CD4-positive, alpha-beta T cell treated with Interferon alpha-2 for 1 hour (primary cell): Measurements from ENCODE around the gene CUTC.
A peak's percentile ranks its signal among the peaks of the same experiment; 100 is the strongest.
"Not testable (repeated sequence)": the region's sequence is repeated elsewhere in the genome, so short reads cannot be mapped to it uniquely, and the experiment has no call there.

Experiments used
- DNase-seq, 2 donors: peaks; one replicate each; pipeline ENCODE4 v3.0.0-alpha.2; 2020 to 2022

Gene CUTC

DNA sequence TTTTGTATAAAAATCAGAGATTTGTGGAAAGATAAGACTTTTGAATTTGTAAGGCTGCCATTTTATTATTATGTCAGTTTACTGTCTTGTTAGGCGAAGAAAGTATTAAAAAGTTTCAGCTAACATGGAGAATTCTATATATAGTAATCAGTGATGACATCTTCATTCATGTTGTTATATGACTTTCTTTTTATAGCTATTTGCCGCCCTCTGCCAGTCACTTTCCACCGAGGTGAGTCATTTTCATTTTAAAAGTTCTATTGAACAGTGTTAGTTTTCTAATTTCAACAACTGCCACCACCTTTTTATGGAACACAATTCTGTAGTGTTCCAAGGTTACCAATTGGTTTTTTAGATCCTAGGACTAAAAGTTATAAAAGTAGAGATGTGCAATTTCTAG lies 11.8 kb downstream of the CUTC start:
- DNase-seq: no peak

DNA sequence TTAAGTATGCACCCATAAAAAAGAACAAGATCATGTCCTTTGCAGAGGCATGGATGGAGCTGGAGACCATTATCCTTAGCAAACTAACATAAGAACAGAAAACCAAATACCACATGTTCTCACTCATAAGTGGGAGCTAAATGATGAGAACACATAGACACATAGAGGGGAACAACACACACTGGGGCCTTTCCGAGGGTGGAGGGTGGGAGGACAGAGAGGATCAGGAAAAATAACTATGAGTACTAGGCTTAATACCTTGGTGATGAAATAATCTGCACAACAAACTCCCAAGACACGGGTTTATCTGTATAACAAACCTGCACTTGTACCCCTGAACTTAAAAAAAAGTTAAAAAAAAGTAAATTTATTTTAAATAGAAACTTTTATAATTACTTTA lies 14.1 kb downstream of the CUTC start:
- DNase-seq: not testable (repeated sequence)

DNA sequence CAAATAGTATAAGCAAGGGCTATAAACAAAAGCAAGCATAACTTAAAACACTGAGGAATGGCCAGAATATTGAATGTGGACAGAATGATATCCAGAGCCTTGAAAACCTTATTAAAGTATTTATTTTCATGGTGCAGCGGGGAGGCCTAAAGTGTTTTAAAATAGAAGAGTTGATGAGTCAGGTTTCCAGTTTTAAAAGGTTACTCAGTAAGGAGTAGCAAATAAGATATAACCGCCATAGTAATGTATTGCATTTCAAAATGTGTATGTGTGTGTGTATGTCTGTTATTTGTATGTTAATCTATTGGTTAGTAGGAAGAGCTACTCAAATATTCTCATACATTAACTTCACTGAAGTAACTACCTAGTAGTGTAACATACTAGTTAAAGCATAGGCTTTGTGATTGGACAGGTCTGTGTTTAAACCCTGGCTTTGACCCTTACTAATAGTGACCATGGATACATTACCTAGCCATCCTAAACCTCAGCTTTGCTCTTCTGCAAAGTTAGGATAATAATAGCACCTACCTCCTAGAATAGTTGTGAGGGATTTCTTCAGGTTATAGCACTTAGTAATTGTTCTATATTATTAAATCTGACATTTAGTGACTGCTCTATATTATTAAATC lies 16.9 kb downstream of the CUTC start:
- DNase-seq: no peak

DNA sequence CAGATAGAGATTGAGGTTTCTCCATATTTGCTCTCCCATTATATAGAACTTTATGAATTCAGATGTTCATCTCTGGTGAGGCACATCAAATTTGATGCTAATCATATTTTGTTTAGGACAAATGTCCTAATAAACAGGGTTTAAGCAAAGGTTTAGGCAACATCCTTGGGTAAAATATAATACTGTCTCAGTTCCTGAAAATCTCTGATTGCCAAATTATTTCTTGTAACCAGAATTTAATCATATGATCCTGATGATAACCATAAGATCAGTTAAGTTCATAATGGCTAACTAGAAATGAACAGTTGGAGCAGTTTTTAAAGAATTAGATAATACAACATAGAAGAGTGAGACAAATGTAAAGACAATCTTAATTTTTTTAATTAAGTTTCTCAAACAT lies 18.6 kb downstream of the CUTC start:
- DNase-seq: no peak

DNA sequence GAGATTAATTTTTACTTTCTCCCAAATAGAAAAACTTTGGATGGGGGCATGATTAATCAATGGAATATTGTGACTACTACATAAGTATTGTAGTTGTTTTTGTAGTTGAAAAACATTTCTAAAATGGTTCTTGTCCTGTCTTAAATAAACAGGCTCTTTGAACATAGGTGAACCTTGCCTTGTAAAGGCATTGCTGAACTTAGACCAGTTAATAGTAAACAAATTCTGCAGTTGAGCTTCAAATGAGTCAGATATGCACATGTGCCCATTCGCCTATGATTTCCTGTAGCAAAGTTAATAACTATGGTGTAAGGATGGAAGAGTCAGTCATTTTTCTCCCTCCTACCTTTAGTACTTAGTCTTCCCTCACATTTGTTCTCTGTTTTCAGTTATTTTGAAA lies 22.6 kb downstream of the CUTC start:
- no peak for DNase-seq

DNA sequence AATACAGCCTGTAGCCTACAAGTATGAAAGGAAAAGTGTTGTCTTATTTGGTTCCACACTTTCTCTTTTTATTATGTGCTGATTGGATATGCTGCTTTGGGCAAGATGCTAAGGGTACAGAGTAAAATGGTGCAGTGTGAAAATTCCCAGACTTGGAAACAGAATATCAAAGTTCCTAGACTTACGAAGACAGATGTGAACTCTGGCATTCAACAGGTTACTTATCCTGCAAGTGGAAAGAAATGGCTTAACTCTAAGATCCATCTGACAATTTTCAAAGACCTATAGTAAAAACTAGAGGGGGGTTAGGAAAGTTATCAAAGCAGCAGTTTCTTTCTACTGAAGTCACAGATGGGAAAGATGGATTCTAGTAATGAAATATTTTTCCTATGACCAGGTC lies 24.1 kb downstream of the CUTC start:
- DNase-seq: no peak

DNA sequence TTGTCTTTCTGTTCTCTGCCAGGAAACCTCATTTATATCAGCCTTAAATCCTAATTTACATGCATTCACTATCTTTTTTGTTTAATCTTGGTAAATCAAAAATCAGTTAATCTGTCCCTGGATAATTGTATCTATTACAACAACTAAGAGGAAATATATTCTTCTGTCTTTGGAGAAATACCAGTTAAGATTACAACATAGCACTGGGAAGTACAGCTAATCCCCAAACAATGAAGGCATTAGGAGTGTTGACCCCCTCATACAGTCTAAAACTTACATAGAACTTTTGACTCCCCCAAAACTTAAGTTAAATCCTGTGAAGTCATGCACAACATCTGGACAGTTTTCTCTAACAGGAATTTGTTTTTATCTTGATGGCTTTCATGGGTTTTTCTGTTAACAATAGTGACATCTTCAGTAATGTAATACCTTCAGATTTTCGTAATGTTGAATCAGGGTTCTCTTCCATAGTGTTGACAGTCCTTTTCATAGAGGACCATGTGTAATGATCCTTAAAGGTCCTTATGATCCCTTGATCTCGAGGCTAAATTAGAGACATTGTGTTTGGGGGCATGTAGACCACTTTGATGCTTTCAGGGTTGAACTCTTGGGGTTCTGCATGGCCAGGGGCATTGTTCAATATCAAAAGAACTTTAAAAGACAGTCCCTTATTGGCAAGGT lies 26.3 kb downstream of the CUTC start:
- no peak for DNase-seq

DNA sequence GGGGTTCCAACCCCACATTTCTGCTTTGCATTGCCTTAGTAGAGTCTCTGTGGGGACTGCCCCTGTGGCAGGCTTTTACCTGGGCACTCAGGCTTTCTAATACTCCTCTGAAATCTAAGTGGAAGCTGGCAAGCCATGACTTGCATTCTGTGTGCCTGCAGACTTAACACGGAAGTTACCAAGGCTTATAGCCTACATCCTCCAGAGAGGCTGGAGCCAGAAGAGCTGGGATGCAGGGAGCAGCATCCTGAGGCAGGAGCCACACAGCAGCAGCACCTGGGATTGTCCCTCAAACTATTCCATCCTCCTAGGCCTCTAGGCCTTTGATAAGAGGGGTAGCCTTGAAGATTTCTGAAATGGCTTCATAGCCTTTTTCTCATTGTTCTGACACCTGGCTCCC lies 28.3 kb downstream of the CUTC start:
- no peak for DNase-seq

DNA sequence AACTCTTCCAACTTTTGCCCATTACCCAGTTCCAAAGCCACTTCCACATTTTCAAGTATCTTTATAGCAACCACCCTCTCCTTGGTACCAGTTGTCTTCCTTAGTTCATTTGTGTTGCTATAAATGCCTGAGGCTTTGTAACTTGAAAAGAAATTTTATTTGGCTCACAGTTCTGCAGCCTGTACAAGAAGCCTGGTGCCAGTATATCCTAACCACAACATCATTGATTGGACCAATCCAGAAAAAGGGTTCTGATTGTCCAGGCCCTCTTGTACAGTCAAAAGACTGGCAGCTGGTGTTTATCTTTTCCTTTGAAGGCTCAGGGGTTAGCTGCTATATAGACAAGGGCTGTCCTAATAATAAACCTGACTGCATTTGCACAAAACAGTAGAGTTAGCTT lies 29.3 kb downstream of the CUTC start:
- no peak for DNase-seq

DNA sequence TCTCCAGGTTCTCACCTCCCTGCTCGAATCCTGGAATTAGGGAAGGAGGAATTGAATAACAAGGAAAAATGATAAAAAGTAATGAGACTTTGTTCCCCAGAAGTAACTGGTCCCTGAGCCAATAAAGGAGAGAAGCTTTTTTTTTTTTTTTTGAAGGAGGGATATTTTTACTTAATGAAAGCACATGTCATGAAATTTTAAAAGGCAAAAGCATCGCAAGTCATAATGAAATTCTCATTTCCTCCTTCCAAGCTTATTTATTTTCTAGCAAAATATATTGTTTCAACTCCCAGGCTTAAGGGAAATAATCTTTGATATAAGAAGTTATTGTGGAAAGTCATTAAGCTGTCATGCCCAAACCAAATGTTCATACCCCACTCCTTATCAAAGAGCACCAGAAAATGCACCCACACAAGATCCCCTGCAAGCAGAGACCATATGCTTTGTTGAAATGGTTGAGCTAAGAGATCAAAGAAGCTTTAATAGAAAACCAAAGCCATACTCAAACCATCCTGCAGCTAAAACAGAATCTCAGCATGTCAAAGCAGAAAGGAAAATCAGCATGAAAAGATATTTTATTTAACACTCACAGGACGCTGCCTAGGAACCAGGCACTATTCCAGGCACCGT lies 33.8 kb downstream of the CUTC start:
- no peak for DNase-seq

DNA sequence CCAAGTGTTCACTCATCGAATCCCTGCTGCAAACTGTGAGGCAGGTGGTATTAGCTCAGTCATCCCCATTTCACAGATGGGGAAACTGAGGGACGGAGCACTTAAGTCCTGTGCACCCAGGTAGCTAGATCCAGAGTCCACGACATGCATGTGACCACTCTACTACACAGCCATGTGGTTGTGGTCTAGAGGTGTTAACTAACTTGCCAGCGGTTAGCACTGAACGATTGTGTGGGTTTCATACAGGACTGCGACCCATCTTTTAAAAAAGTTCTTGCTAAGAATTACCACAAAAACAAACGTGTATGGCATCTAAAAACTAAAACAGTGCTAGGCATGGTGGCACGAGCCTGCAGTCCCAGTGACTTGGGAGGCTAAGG lies 34.3 kb downstream of the CUTC start:
- DNase-seq: peak in 1 of 2 donors; percentile 13

DNA sequence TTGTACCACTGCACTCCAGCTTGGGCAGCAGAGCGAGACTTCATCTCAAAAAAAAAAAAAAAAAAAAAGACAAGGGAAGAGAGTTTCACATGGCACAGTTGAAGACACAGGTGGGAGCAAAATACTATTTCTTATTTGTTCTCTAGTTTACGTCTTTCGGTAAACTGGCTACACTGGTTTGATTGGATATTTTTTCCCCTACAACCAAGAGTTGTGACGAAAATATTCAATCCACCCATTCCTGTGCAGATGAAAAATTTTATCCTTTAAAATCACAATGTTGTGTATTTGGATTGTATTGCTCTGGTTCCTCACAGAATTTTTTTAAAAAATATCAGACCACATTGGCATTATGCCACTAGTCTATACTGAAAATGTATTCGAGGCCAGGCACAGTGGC lies 35.9 kb downstream of the CUTC start:
- no peak for DNase-seq

DNA sequence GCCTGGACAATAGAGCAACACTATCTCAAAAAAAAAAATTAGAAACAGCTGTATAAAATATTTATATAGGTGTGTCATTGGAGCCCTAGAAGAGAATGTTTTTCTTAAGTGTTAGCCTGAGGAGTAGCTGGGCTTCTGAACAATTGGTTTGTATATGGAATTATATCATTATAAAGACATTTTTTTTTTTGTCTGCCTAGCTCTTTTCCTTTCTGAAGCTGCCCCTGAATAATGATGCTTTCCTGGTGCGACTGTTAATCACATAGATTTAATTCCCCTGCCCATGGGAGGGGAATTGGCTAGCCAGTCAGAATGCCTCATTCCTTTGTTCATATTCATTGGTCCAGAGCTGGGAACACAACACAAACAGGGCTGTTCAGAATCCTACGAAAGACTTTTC lies 36.5 kb downstream of the CUTC start:
- no peak for DNase-seq

DNA sequence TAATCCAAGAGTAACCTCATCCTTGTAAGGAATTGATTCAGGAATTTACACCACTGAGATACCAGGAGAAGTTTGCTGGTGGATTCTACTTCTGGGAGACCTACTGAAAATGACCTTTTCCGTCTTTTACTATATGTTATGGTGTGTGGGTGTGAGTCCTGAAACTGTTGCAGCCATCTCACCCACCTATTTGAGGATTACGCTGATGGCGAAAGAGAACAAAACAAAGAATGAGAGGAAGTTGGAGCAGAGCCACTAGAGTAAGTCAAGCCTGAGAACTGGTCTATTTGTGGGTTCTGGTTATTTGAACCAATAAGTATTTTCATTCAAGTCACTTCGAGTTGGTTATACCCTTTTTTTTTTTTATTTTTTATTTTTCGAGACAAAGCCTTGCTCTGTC lies 37.7 kb downstream of the CUTC start:
- DNase-seq: no peak

DNA sequence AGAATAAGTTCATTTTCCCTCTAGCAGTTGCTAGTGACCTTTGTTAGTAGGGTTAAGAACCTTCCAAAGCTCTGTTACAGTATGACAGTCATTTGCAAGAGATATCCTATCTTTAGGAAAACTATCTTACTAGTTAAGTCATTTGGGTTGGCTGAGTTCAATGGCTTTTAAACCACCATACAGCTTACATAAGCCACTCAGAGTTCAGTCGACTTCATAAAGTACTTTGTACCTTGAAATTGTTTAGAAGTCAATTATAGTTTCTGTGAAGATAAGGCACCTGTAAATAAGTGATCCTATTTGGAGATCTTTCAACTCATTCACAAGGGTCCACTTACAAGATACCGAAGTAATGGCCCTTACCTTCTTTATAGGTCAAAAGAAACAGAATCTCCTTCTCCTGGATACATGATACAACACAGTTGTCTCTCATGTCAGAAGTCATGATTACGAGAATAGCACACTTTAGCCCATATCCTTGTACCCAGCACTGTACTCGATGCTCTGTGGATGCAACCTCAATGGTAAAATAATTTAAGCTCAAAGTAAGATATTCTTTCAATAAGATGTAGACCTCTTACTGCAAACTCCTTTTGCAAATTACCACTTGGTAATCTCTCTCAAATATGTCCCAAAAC lies 38.5 kb downstream of the CUTC start:
- DNase-seq: no peak

DNA sequence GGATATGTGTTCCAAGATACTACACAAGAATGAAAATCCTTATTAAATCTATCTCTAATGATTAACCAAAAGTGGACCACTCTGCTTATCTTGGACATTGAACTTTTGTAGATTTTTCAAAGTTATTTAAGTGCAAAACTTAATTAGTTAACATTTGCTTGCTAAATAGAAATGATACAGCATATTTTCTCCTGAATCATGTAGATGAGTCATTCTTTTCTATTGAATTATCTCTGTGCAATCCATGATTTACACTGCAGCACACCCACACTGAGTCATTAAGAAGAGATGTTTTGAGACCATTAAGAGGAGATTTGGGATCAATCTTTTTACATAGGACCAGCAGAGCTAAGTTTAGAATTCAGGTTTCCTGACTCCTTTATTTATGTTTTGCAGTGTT lies 43.8 kb downstream of the CUTC start:
- no peak for DNase-seq

DNA sequence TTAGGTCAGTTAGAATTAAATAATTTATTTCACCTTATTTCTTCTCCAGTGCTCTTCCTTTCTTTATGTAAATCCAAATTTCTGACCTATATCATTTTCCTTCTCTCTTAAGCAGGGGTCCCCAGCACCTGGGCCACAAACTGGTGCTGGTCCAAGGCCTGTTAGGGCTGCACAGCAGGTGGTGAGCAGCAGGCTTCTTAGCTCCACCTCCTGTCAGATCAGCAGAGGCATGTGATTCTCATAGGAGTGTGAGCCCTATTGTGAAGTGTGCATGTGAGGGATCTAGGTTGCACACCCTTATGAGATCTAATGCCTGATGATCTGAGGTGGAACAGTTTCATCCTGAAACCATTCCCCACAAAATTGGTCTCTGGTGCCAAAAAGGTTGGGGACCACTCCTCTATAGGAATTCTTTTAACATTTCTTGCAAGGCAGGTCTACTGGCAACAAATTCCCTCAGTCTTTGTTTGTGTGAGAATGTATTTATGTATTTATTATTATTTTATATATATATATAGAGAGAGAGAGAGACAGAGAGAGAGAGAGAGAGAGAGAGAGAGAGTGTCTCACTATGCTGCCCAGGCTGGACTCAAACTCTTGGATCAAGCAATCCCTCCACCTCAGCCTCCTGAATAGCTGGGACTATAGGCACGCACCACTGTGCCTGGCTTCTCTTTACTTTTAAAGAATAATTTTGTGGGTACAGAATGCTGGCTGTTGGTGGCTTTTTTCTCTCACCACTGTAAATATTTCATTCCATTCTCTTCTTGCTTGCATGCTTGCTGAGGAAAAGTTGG lies 46.1 kb downstream of the CUTC start:
- no peak for DNase-seq

DNA sequence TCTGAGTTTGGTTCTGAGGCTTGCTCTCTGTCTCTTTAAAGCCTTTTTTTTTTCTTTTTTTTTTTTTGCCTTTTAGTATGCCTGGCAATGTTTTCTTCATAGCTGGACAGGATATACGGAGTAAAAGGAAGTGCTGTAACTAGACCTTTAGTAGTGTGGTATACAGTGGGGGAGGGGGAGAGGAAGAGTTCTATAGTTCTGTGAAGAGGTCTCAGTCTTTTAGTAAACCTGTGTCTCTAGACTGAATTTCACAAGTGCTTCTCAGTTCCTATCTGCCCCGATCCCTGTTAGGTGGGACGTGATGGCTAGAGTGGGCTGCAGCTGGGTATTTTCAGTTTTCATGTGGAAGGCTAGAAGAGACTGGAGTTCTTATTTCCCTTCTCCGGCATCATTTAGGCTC lies 47.3 kb downstream of the CUTC start:
- no peak for DNase-seq

DNA sequence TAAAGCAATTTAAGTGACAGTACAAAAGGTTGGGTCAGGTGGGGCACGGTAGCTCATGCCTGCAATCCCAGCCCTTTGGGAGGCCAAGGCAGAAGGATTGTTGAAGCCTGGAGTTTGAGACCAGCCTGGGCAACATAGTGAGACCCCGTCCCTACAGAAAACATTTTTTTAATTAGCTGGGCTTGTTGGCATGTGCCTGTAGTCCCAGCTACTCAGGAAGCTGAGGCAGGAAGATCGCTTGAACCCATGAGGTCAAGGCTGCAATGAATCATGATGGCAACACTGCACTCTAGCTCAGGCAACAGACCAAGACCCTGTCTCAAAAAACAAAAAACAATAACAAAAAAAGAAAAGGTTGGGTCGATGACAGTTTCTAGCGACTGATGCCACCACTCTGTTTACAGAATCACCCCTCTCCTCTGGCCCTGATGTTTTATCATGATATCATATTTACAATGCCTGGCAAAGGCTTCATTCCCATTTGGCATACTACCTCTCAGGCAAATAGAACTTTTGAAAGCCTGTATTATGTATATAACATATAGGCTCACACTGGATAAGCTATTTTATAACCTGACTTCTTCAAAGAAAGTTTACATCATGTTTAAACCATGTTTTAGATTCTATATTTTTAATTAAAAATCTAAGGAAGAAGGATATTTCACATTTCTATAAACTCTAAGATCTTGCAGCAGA lies 49.8 kb downstream of the CUTC start:
- no peak for DNase-seq

DNA sequence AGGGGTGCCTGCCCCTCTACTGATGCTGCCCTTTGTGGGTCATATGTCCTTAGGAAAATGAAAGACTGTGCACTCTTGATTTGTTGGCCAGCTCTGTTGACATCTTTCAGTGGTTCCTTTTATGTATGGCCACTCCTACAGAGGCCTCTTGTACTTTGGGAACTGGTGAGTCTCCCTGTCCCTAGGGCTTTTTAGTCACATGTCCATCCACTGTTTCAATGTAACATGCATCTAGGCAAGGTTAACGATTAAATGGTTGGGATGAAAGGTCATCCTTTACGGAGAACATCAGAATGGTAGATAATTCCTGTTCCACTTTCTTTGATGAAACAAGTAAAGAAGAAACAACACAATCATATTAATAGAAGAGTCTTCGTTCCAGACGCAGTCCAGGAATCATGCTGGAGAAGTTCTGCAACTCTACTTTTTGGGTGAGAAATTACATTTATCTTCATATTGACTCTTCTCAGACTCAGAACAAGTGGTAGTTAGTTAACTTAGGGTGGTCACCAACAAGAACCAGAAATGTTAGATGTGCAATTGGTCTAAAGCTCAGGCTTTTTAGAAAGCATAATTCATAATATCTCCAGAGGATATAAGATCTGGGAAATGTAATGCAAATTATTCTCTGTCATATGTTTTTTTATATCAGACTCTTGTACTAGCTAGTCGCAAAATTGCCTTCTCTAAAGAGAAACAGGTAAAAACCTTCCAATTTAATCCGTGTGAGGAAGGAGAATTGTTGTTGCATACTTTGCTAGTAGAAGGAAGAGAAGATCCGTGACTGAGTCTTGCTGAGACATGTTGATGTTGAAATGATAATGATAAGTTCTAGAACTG lies 50.6 kb downstream of the CUTC start, which contains the start of gene ABCC2:
TSS of gene ABCC2 (plus strand) at position 194 of the 840 bp plus-strand sequence. CDS start at position 399, 205 bp downstream.
- DNase-seq: no peak

DNA sequence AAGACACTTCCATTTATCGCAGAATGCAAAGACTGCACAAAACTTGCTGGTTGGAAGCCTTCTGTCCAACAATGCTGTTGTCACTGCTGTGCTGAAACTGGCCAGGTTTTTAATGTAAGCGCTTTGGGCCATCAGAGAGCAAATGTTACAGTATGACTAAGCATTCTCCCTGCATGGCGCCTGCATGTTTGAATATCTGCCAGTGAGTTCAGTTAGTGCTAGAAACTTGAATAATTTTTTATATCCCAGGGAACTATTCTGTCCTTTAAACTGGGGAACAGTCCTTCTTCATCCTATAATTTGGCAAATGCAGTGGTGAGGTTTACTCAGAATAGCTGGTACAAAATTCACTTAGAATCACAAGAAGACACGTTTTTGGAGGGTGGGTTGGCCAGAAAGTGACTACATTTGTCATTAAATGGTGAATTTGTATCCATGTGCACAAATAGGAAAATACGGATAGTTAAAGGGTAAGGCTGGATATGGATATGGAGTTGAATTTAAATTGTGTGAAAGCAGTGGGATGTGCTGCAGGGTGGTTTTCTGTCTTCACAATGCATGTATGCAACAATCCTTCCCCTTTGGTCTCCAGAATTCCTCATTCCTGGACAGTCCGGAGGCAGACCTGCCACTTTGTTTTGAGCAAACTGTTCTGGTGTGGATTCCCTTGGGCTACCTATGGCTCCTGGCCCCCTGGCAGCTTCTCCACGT lies 52.1 kb downstream of the CUTC start:
- no peak for DNase-seq
